ENCODE measurements around the gene DDX3Y.

DDX3Y gene

DNA sequence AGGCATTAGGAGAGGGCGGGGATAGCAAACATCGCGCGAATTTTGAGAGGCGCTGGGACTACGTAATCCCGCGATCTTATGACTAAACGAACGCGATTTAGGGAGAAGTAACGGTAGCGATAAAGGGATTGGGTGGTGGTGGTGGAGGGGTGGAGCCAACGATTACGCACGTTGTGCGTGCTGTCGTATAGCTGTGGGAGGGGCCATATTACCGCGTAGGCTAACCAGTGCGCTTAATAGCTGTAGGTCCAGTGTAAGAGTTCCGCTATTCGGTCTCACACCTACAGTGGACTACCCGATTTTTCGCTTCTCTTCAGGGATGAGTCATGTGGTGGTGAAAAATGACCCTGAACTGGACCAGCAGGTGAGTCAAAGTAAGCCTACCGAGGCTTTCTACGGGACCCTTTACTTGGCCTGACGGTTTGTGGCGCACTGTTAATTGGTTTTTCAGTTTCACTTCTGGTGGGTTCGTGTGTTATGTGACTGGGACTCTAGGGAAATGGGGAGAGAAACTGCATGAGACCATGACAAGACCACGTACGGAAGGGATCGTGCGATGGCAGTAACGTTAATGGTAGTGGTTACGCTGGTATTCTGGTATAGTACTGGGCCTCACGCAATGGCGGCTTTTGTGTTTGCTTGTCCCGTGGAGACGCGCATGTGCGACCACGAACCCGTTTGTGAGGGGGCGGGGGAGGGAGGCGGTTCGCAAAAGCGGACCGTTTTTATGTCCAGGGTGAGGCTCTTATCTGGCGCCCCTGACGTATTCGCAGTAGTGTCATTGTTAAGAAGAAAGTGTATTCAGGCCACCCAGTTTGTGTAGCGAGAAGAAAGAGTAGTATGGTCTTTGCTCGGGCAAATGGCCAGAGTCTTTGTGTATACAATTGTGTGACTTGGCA, at the start of gene DDX3Y:
Gene DDX3Y, plus strand, starts transcription at position 251 of the 899 bp plus-strand sequence. Its CDS starts 69 bp downstream, at position 320.
- DNase-seq: peak in 1 of 2 donors; percentile 92

DNA sequence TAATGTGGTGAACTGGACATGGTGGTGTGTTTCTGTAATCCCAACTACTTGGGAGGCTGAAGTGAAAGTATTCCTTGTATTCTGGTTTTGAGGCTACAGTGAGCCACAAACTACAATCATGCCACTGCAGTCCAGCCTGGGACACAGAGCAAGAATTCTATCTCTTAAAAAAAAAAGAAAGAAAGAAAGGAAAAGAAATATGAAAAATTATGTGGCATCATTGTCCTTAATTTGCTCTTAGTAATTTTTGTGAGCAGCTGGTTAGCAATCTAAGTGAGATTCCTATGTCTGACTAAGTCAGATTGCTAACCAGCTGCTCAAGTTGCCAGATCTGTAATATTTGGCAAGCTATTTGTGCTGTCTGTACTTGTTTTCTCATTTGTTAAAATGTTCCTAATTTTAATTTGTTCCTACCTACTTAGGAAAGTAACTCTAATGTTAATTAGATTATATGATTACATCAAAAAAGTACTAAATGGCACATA, 48.8 kb upstream of the DDX3Y start:
- no peak for DNase-seq

DNA sequence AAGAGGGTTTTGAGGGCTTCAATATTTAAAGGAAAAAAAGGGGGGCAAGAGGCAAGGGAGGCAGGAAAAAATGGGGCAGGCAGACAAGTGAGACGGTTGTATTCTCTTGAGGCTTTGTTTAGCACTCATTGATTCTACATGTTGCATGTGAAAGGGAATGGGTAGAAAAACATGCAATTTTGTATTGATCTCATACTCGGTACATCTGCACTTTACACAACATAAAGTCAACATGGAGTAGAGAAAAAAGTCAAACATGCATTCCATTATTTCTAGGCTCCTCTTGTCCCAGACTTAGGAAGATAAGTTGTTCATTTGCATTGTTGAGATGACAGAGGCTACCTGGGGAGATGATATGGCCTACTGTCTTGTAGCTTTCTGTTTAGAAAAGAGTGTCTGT, 36.7 kb upstream of the DDX3Y start:
- DNase-seq: no peak

DNA sequence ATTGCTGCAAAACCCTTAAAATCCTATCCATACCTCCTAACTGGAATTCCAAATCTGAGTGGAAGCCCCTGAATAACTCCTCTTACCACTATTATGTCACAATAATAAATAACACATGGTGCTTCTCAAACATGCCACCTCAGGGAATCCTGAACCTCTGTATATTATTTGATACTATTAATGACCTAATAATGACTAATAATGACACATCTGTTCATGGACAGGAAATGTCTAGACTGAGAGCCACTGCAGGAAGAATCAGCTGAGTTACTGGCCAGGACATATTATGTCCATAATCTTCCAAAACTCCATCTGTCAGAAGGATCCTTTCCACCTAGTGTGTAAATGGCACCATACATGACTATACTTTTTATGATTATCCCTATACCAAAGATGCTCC, 7.7 kb upstream of the DDX3Y start:
- DNase-seq: no peak

DNA sequence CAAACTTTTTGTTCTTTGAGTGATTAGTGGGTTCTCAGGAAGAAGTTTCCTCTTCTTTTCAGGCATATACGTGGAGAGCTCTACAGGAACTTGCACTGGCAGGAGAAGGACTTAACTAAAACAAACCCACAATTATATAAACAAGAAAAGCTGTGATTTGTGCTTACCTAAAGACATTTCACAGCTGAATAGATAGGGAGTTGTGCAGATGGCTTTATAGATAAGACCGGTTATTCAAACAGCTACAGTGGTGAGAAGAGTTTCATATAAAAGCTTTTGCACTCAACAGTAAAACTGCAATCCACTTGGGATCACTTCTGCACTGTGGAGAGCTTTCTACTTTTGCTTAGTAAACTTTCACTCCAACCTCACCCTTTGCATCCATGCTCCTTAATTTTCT, 6.1 kb upstream of the DDX3Y start:
- DNase-seq: no peak

DNA sequence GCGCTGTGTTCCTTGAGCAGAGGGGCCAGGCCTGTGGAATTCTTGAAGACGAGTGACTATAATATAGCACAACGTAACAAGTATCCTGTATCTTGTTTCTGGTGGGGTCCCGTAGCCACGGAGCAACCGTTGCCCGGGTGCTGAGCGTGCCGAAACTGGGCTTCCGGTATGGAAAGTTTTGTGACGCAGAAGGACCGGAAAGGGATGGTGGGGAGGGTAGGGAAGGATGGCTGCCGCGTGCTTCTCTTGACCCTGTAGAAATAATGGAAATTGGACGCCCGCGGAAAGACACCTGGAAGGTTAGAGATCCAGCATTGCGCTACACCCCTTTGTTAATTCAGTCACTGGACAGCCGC, 827 bp downstream of the DDX3Y start:
- peak in 1 of 2 donors; percentile 79 for DNase-seq

DNA sequence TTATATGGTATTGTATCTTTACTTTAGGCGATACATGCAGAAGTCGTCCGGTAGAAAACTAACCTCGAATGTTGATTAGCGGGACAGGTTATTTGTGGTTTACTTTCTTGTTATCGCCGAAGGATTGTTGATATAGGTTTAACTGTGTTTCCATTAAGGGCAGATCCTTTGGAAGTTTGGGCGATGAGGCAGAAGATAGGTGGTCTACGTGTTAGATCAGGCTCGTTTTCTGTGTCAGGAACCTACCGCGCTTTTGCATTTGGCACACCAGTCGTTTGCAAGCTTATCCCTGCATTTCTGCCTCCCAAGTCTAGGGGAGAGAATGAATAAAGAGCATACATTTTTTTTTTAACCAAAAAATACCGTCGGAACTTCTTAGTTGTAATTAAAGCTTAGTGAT, 1.2 kb downstream of the DDX3Y start:
- DNase-seq: no peak

DNA sequence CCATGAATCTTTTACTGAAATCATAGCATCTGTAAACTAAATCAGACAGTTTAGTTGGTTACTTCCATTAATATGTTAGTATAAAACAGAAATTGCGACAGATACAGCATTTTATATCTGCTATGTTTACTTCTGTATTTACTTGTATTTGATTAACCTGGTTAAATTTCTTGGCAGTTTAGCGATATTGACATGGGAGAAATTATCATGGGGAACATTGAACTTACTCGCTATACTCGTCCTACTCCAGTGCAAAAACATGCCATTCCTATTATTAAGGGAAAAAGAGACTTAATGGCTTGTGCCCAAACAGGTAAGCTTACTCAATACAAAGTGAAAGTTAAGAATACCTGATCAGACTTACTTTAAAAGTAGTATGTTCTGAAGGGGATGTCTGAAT, 8.9 kb downstream of the DDX3Y start:
- no peak for DNase-seq

DNA sequence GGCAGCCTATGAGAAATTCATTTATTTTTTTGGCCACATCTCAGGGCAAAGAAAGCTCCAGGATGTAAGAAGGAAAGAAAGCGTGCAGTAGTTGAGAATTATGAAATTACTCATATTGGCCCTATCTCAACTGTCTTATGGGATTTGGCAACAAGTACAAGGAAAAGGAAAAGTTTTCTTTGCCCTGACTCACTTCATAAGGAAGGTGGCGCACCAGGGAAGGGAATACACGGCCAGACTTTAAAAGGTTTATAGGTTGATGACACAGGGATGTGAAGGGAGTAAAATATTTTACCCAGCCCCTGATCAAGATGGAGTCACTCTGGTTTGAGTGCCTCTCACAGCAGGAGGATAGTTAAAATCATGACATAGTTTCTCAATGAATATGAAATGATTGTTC, 23.4 kb downstream of the DDX3Y start:
- DNase-seq: no peak

DNA sequence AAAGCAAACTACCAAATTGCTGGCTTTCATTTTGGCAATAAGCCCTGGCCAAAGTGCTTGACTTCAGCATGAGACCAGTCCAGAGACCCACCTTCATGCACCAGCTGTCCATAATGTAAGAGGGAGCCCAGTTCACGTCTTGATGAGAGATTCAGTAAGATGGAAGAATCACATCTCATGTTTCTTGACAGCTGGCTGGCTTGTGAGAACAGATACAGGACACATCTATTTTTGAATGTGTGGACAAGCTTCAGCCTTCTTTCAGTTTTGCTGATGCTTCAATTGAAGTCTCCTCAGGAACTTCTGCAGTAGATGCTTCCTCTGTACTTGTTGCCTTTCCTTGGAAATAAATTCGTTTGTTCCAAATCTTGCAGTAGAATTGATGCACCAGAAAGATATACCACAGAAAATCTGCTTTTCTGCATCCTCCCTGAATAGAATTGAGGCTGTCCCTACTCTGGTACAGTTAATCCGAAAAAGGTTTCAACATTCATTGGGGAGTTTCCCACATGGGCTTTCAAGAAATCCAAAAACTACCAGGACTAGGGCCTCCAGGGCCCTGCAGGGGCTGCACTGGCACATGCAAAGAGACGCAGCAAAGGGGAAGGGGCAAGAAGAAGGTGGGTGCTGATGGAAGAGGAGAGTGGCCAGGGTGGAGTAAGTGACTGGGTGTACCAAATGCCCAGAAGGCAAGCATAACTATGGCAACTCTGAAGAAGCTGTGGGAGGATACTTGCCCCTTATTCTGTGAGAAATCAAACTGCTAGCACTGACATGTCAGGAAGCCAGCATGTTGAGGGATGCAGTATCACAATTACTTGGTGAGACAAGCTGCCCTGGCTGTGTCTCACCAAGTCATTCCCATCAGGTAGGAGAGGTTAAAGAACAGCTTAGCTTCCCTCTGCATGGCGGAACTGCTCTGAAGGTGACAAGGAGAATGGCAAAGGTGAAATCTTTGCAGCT, 37.3 kb downstream of the DDX3Y start:
- no peak for DNase-seq
